Stimulated activated CD4-positive, alpha-beta T cell treated with anti-CD3 and anti-CD28 coated beads, Interleukin-2, amount 100 ng/mL, for 4 hours (primary cell): Measurements from ENCODE around the gene HIGD1A.

Experiments used
- DNase-seq: peaks from one replicate; pipeline ENCODE4 v3.0.0-alpha.2; 2020; ENCODE audit warnings: low read depth

The HIGD1A gene

DNA sequence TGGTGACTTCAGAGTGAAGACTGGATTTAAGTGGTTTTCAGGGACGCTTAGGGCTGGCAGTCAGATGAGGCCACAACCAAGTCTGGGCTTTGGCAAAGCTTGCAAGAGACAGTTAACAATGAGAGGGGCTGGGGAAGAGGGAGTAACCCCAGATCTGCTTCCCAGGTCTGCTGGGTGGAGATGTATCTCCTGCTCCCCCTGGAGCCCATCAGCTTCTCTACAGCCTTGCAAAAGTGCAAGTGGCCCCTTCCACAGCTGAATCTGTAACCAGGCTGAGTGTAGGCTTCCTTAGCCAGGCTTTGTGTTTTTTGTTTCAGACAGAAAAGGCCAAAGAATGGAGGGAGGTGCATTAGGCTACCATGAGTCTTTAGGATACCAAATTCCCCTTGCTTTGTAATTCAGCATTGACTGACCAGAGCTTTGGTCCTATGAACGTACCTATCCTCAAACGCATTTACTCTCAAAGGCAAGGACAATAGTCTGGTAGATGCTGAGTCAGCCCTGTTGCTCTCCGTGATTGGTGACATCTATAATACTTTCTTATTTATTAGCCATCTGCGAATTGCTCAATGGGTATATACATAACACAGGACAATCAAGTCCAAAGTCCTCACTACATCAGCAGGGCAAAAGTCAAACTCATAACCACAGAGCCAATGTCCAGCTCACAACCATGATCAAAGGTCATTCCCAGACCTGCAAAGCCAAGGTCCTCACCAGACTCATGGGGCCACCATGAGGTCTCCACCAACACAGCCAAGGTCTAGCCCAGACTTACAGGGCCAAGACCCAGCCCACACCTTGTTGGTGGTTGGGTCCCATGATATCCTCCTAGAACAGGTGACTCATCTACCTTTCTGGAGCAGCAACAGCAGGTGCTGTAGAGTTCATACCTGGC is 48.4 kb downstream of the HIGD1A start:
- no peak for DNase-seq

DNA sequence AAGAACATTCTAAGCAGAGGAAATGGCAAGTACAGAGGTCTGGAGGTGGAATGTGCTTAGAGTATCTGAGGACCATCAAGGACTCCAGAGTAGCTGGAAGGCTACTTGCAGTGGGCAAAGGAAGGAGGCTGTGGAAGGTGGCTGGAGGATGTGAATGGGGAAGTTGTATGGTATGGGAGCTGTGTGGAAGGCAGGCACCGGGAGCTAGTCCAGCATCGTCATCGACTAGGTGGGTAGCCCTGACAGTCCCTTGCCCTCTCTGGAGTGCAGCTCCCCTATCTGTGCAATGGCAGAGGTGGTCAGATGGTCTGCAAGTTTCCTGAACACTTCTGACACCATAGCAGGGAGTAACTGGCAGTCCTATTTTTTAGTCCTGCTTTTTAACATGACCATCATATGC is 50.5 kb downstream of the HIGD1A start:
- no peak for DNase-seq

DNA sequence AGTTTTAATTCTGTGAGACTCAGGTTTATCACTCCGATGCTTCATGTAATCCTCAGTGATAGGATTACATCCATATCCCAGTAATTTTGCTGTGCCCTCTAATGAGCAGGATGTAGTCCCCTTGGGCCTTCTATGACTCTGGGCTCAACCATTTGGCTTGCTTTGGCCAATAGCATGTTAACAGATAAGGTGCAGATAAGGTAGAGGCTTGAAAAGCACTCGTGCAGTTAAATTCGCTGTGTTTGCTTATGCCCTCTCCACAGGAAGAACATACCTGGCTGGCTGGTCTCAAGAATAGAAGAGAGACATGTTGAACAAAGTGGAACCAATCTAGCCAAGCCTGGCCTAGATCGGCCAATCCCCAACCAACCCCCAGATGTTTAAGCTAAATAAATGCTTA is 51.3 kb downstream of the HIGD1A start:
- no peak for DNase-seq

DNA sequence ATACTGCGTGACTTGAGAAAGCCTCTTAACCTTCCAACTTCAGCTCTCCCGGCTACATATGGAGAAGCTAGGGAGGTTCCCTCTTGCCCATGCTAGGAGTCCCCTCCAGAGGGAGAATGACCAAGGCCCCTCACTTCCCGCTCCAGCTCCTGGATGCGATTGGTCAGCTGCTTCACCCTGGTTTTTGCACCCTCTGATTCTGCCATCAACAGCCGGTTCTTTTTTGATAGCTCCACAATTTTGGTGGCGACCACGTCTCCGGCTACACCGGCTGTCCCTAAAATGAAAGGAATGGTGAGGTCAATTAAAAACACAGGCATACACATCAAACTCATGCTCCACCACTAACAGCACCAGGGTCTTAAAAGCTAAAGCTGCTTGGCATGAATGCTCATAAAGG is 51.8 kb downstream of the HIGD1A start:
- no peak for DNase-seq

DNA sequence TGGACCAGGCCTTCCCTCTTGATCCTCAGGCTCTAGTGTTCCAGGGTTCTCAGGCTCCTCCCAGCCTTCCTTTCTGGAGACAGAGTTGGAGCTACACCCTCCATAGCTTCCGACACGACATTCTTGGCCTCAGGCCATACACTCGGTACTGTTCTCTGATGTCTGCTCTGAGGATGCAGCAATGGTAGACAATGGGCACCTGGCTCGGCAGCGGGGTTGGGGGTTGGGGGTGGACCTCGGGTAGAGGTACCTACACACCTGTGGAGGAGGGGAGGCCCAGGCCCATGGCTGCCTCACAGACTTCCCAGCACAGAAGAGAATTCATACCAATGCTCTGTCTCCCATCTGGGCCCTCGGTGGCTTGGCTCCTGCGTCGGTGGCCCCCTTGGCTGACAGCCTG is 52.7 kb downstream of the HIGD1A start:
- no peak for DNase-seq

DNA sequence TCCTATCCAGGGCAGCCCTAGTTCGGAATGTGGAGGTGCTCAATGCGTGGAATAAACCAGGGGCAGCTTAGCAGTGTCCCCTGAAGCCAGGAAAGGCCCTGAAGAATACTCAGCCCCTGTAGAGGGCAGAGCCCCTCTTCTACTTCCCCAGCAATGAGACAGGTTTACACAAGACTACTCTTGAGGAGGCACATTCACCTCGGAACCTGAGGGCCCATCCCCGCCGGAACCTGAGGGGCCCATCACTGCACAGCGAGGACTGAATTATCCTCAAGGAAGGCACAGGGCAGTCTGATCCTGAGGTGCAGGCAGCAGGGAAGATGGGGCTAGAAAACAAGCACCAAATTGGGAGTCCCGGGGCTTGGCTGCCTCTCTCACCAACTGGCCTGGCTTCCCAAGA is 53.5 kb downstream of the HIGD1A start:
- DNase-seq, result no peak

DNA sequence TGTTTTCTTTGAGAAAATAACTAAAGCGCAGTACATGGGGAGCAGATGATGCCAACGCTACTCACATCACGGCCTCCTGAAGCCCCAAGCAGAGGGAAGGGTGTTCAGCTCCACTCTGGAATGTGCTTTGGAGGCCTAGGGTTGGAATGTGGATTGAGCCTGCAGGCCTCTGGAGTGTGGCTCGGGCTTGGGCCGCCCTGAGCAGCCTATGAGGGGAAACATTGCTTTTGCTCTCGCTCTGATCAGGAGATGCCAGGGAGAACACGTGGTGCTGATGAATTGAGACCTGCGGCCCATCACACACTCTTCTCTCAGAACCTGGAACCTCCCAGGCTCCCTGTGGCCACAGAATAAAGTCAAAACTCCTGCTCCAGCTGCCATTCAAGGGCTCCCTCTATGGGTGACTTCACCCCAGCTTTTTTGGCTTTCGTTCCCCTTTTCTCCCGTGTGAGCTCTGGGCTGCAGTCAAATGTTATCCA is 54.5 kb downstream of the HIGD1A start:
- no peak for DNase-seq

DNA sequence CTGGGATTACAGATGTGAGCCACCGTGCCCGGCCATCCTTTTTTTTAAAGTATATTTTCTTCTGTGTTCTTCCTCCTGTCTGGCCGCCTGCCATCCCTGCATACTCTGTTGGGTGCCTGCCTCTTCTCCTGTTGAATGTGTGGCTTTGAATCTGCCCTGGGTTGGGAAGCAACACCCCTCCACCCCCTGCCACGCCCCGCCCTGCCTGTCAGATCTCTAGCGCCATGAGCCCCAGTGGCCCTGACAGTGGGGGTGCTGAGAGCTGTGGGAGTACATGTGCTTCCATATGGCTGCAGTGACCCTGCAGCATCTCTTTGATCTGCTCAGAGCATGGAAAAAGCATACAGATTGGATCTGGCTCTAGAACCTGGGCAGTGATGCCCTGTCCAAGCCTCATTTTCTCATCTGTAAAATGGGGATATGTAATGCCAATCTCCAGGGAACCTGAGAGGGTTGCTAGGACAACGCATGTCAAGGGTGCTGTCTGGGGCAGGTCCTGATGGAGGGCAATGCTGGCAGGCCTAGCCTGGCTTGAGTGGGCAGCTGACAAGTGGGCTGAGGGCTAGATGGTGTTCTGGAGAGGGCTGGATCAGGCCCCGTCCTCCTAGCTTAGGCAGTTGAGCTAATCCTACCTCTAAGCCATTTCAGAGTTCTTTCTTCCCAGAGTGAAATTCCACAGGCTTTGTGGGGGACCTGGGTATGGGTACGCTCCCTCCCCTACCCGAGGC is 55.1 kb downstream of the HIGD1A start:
- DNase-seq, result no peak

DNA sequence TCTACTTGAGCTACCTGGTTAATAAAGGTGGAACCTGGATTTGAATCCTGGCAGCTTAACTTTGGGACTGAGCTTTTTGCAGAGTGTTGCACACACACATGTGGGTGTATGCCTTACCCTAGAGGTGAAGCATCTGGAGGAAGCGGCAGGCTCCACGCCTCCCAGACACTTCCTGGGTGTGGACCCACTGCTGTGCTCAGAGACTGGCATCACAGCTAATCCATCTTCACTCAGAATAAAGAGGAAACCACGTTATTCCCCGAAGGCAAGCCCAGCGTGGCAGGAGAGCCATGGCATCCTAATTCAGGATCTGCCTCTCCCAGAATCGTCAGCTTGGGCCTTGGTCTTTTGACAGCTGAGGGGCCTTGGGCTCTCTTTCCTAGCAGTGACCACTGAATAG is 56.7 kb downstream of the HIGD1A start:
- DNase-seq, result peak; percentile 16

DNA sequence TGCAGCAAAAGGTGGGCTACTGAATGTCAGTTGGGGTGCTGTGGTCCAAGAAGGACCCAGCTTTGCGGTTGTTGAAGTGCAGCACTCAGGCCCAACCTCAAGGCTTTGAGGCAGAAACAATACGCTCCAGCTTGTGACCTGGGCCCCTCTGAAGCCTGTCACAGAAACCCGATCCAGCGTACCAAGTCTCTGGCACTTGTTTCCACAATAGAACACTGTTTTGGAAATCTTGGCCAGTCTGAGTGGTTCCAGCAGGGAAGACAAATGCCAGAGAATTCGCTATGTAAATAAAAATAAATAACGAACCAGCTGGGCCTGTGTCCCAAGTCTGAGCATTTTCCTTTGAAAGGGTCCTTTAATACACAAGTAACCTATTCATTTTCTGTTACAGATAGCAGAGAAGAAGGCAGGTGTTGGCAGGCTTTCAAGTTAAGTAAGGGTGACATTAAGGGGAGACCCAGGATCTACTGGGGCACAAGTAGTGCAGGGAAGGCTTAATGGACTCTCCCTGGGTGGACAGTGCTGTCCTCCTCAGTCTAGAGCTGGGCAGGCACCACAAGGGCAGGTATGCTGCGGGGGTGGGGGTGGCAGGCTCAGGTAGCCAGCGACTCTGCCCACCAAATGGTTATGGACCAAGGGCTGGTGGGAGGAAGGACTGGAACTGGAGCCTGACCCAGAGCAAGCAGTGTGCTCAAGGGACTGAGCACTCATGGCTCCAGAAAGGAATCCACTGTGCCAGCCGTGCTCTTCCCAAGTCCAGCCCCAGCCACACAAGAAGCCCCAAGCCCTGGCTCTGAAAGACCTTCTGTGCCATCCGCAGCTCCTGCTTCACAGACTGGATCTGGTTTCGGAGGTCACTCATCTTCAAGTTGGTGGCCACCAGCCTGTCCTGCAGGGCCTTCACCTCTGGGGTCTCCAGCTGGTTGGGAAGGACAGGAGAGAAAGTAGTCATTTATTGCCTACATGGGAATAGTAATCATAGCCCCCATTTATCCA is 57.5 kb downstream of the HIGD1A start:
- DNase-seq, result no peak

DNA sequence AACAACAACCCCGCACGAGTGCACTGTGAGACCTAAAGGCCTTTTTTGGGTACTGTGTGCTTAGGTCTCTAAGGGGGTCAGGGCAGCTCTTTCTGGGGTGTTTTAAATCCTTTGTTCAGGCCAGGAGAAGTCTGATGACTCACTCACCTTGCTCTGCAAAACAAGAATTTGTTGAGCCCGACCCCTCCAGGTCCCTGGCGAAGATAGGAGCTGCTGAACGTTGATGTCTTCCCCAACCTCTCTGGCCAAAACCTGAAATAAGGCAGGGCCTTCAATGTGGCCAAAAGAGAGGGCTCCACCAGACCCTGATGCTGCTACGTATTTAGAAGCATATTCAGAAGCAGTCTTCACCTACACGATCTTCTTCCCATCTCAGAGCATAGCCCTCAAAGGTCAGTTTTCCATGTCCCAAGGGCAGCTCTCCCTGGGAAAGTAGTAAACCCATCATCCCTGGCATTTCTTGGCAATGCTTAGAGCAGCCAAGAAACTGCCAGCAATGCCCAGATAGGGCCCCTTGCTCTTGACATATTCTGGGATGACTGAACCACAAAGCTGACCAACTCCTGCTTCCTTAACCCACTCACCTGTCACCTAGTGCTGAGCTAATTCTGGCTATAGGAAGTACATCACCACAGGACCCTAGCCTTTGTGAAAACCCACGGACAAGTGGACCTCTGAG is 58.4 kb downstream of the HIGD1A start:
- DNase-seq, result no peak

DNA sequence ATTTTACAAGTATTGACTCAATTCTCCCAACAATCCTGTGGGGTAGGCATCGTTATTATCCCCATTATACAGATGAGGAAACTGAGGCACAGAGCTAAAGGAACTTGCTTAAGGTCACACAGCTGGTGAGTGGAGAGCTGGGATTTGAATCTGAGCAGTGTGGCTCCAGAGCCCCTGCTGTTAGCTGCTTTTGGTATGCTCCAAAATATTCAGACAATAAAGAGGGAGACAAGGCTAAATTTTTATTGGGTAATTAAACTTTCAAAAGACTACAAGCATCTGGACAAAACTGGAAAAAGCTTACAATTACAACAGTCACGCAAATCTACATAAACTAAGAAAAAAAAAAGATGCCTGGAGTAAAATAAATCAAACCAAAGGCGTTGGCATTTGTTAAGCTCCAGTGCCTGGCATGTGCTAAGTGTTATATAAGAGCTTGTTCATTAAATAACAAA is 59.0 kb downstream of the HIGD1A start:
- DNase-seq, result no peak

DNA sequence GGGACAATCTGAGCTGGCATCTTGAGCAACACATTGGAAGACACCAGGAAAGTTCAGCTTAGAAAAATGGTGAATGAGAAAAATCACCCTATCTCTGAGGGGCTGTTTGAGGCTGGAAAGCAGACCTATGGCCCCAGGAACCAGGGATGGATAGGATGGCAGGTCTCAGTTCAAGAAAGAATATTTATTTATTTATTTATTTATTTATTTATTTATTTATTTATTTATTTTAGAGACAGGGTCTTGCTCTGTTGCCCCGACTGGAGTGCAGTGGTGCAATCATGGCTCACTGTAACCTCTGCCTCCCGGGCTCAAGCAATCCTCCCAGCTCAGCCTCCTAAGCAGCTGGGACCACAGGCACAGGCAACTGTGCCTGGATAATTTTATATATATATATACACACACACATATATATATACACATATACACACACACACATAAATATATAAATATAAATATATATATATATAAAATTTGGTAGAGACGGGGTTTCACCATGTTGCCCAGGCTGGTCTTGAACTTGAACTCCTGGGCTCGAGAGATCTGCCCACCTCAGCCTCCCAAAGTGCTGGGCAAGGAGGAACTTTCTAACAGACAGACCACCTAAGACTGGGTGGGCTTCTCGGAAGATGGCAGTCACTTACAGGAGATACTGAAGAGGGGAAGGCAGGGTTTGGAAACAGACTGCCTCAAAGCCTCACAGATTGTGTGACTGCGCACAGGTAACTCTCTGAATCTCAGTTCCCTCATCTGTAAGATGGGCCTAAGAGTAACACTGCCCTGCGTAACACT is 60.9 kb downstream of the HIGD1A start:
- DNase-seq, result no peak

DNA sequence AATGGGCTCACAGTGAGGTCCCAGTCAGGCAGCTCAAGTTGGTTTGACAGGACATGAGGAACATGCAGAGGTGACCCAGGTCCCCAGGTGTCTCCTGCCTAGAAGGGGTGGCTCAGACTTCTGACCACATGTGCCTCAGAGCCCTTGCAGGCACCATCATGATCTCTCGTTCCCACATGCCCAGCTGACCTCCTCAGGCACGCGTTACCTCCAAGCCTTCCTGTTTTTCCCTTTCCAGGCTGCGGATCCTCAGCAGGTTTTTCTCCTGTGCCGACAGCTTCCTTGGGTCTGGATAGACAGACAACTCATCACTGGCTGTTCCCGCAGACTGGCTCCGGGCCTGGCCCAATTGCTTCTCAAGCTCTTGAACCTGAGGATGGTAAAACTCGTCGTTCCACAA is 61.6 kb downstream of the HIGD1A start:
- no peak for DNase-seq

DNA sequence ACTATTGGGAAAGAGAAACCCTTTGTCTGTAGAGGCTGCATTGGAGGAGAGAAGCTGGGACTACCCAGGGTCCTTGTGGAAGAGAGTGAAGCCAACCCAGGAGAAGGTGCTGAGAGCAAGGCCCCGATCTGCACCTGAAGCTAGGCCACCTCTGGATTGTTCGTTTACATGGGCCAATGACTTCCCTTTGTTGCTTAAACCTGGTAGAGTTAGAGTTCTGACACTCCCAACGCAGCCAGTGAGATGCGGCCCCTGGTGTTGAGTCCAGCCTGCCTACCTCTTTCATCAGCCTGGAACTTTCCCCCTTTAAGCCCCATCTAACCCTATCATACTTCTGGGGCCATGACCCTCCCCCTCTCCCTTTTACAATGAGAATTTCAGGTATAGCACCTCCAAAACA is 62.0 kb downstream of the HIGD1A start:
- no peak for DNase-seq

DNA sequence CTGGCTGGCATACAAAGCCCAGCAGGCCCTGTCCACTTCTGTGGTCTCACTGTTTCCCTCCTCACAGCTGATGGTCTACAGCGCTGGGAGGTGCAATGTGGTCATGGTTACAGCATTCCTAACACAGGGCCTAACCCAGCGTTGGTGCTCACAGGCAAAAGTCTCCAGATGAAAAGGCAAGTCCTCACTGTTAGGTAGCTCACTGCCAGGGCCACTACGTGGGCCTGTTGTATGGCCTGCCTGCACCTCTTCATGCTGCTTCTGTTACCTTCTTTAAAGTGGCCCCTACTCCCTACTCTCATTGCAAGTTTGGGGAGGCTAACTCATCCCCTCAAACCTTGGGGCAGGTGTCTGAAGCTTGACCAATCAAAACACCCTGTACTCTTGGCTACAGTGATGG is 62.5 kb downstream of the HIGD1A start:
- no peak for DNase-seq

DNA sequence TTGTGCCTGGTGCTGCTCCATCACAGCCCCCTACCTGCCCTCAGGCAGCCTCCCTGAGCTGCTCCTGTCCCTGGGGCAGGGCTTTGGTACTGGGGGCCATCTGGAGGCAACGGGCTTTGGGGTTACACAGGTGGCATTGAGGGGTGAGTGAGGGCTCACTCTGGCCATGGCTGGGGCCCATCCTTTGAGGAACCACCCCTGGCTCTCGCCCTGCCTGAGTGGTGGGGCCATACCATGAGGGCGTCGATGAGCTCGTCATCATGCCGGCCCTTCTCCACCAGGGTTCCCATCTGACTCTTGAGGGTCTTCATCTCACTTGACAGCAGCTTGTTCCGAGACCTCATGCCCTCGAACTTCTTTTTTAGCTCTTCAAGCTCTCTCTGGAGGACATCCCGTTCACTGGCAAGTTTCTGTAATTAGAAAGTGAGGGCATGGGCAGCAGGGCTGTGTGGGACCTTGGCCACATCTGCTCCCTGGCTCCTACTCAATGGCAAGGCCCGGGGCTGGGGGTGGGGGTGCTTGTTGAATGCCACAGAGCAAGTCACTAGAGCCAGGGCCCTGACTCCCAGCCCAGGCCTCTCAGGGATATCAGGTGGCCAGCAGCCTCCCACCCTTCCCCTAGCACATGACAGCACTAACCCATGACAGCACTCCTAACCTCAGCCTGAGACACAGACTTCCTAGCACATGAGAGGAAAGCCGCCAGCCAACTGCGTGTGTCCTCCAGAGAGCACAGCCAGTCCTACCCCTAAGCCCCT is 64.7 kb downstream of the HIGD1A start:
- no peak for DNase-seq

DNA sequence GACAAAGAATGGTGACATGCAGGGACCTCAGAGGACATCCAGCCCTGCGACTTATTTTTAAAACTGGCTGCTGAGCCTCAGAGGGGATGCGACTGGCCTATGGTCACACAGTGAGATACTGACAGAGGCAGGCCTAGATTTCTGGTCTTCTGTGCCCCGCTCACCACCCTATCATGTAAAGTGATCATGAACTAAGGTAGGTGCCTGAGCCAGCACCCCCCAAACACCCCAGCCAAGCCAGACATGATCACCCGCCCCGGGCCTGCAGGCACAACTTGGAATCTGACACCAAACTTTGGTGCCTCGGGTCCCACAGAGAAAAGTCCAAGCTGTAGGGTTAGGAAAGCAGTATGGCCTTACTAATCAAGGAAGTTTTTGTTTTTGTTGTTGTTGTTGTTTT is 67.8 kb downstream of the HIGD1A start:
- no peak for DNase-seq

DNA sequence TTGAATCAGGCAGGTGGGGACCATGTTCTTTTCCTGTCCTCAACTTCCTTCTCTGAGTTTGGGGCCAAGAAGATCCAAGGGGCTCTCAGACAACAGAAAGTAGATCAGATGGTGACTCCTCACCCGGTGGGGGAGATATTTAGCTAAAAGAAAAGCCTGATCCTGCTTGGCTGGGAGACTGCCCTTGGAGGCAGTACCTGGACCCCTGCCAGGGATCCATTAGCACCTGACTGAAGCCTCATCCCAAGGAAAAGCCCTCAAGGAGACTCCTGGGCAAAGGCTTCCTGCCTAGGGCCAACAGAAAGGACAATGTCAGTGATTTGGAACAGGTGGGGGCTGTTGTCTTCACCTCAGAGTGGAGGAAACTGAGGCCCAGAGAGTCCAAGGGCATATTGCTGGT is 68.2 kb downstream of the HIGD1A start:
- DNase-seq, result no peak

DNA sequence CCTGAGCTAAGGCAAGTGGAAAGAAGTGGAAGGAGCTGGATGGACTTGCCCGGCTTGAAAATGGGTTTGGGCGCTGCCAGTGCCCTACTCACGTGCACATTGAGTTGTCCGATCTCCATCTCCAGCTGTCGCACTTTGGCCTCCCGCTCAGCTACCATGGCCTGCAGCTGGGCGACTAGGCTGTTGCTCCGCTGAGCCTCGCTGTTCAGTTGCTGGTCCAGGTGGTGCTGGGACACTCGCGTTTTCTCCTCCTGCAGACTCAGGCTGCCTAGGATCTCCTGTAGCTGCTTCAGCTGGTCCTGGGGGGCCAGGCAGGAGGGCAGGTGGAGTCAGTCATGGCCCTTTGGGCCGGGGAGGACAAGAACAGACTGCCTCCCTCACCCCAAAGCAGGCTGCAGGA is 68.7 kb downstream of the HIGD1A start:
- DNase-seq, result no peak
